ENCODE data around the gene KCMF1. TPM values are rescaled to one million over a fixed set of nuclear protein-coding genes. Genes with fewer than 3 reads are reported as not detected.

Gene KCMF1
- total and polyA plus RNA-seq, 2 of the 13 experiments (the other 11 are each of a cell fraction or from before 2014, with no cell fraction given), result 62.1 to 116 TPM

DNA sequence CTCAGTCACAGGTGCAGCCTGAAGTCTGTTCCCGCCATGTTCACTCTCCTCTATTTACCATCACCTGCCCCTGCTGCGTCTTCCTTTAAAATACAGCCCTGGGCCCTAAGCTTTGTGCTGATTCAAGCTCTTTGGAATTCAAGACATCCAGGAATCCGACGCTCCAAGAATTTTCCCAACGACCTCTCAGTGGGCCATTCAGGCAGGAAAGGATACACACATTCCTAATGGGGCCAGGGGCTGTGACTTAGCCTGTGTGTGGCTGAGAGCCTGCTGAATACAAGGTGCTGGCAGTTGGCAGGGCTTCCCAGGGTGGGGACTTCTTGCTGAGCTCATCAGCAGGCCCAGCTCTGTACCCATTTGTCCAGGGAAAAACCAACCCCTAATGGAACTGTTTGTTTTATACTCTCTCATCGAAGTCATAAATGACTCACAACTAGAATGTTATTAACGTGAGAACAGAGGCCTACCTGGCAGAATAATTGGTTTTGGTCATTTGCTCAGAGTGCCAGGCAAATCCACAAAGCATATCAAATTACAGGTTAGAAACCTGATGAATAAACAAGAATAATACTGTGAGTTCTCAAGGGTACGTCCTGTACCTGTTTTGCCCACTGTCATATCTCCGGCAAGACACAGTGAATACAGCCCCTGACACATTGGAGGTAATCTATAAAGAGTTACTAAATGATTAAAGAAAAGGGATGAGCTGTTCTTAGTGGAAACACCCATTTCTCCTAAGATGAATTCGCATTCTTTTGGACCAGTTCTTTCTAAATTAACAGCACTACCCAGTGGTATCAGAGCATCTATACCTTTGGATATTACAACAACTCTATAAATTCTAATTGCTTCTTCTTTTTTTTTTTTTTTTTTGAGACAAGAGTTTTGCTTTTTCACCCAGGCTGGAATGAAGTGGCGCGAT lies 12.6 kb upstream of the KCMF1 start (continued):
- TF ChIP-seq ZNF407 (CRISPR knock-in tag; IDR thresholded peaks at IDR 0.05; ENCODE audit: not compliant biosample characterization), result no peak
- TF ChIP-seq SIX1 (CRISPR knock-in tag; IDR thresholded peaks at IDR 0.05; ENCODE audit: borderline replicate concordance), result peak; percentile 68; the same call in 1 of the 2 replicates
- no peak for TF ChIP-seq KMT2A (CRISPR knock-in tag; IDR thresholded peaks at IDR 0.05)
- no peak for TF ChIP-seq TFAP4 (IDR thresholded peaks at IDR 0.05; ENCODE audit: borderline replicate concordance, low read depth)
- no peak for TF ChIP-seq ARHGAP35 (CRISPR knock-in tag; IDR thresholded peaks at IDR 0.05; ENCODE audit: borderline replicate concordance)
- no peak for TF ChIP-seq POLR2A (IDR thresholded peaks at IDR 0.05; ENCODE audit: insufficient read depth in 1 of 2, low read depth in 2 of 2, low read length in 2 of 2)
- no peak for TF ChIP-seq ARNT (IDR thresholded peaks at IDR 0.05)
- no peak for TF ChIP-seq CCAR2 (optimal IDR thresholded peaks at IDR 0.05; ENCODE audit: low read depth, low read length)
- no peak for TF ChIP-seq ZXDC (CRISPR knock-in tag; IDR thresholded peaks at IDR 0.05)
- TF ChIP-seq, protein P1, sequence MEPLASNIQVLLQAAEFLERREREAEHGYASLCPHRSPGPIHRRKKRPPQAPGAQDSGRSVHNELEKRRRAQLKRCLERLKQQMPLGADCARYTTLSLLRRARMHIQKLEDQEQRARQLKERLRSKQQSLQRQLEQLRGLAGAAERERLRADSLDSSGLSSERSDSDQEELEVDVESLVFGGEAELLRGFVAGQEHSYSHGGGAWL (CRISPR knock-in tag; IDR thresholded peaks at IDR 0.05), result no peak
- TF ChIP-seq HNF4A (CRISPR knock-in tag; IDR thresholded peaks at IDR 0.05), result no peak
- TF ChIP-seq ZFY (CRISPR knock-in tag; IDR thresholded peaks at IDR 0.05), result no peak
- TF ChIP-seq SUZ12 (IDR thresholded peaks at IDR 0.05; ENCODE audit: low read depth, low read length), result no peak
- no peak for TF ChIP-seq POLR2G (IDR thresholded peaks at IDR 0.05; ENCODE audit: low read depth, low read length)
- TF ChIP-seq ZNF788 (CRISPR knock-in tag; IDR thresholded peaks at IDR 0.05; ENCODE audit: borderline replicate concordance), result no peak
